ENCODE results near the gene ATG2A. TPM values are rescaled to one million over a fixed set of nuclear protein-coding genes. Genes with fewer than 3 reads are reported as not detected.

The ATG2A gene
- total RNA-seq, 1 experiment from 2014 or later, result 28.8 TPM

- no peaks in the 10 kb centered on the region for H3K9me3 ChIP-seq (ENCODE audit: control insufficient read depth, insufficient read depth, low read depth, low read length)
- no TSS peak for BruUV-seq (replicated peaks)
- H3K36me3 ChIP-seq (ENCODE audit: control insufficient read depth, insufficient read depth, low read length), result no peaks in the 10 kb centered on the region
- ATAC-seq (no peak), DNase-seq (ENCODE audit: low read depth, low spot score) (no peak)
- peaks cover 19% of the 10 kb centered on the region for H3K4me1 ChIP-seq (ENCODE audit: control insufficient read depth, insufficient read depth, low read length)
- H3K27me3 ChIP-seq (ENCODE audit: control insufficient read depth, insufficient read depth, low read length), result no peaks in the 10 kb centered on the region
- no peak for TF ChIP-seq TCF7L2 (IDR thresholded peaks at IDR 0.05; ENCODE audit: low read depth, low read length)
- TF ChIP-seq REST (IDR thresholded peaks at IDR 0.05; ENCODE audit: insufficient read depth in 1 of 2, low read depth in 2 of 2, low read length in 1 of 2), result no peak
- peak overlapping the region; percentile 85 for H3K27ac ChIP-seq (ENCODE audit: low read length)
- ChIA-PET POLR2A (interaction anchor here (1.4 kb wide), 1 partner anchor 18 kb away, joined by 3 read pairs; no protein-coding TSS in a partner anchor), CTCF (interaction anchor here (0.5 to 1.4 kb wide), 16 partner anchors 9 to 108 kb away, joined by 3 to 17 read pairs (median 4); partner anchors contain the start of genes ATG2A, BATF2 and EHD1)
- intact Hi-C loops (cut with micrococcal nuclease; ENCODE audit: unreplicated experiment) (no loop called here), in situ Hi-C loops (cut with HindIII; ENCODE audit: low pct_unique_long_range_greater_than_20kb, low sequenced_read_pairs) (no loop called here)
- peak overlapping the region; percentile 37 to 56 for H3K4me3 ChIP-seq (ENCODE audit: low read depth in 2 of 2, low read length in 2 of 2)
These were observed 28.6 kb downstream of the ATG2A start for GRCh38 chr11:64888406-64888728.

- Histone ChIP-seq H3K4me3 (ENCODE audit: low read depth in 2 of 2, low read length in 2 of 2) (peak overlapping the region; percentile 37 to 56), H3K9me3 (ENCODE audit: control insufficient read depth, insufficient read depth, low read depth, low read length) (no peaks in the 10 kb centered on the region), H3K4me1 (ENCODE audit: control insufficient read depth, insufficient read depth, low read length) (peaks cover 19% of the 10 kb centered on the region), H3K27me3 (ENCODE audit: control insufficient read depth, insufficient read depth, low read length) (no peaks in the 10 kb centered on the region), H3K27ac (ENCODE audit: low read length) (peak overlapping the region; percentile 85), H3K36me3 (ENCODE audit: control insufficient read depth, insufficient read depth, low read length) (no peaks in the 10 kb centered on the region)
- BruUV-seq (replicated peaks), result no TSS peak
- peak; percentile 92 for ATAC-seq
- in situ Hi-C loops (cut with HindIII; ENCODE audit: low pct_unique_long_range_greater_than_20kb, low sequenced_read_pairs), result no loop called here
- ChIA-PET CTCF (interaction anchor here (0.5 to 1.4 kb wide), 16 partner anchors 9 to 108 kb away, joined by 3 to 17 read pairs (median 4); partner anchors contain the start of genes ATG2A, BATF2 and EHD1), POLR2A (interaction anchor here (1.4 kb wide), 1 partner anchor 19 kb away, joined by 3 read pairs; no protein-coding TSS in a partner anchor)
- intact Hi-C loops (cut with micrococcal nuclease; ENCODE audit: unreplicated experiment), result no loop called here
- no peak for DNase-seq (ENCODE audit: low read depth, low spot score)
- TF ChIP-seq TCF7L2 (IDR thresholded peaks at IDR 0.05; ENCODE audit: low read depth, low read length) (no peak), POLR2AphosphoS5 (IDR thresholded peaks at IDR 0.05; ENCODE audit: low read depth, low read length) (peak; percentile 50), REST (IDR thresholded peaks at IDR 0.05; ENCODE audit: insufficient read depth in 1 of 2, low read depth in 2 of 2, low read length in 1 of 2) (0 out of 4 replicates have a peak, but pooled peaks of 1 of the 2 experiments have one; percentile 48), SIN3A (IDR thresholded peaks at IDR 0.05; ENCODE audit: borderline replicate concordance, insufficient read depth, low read depth, low read length) (no peak)
- TF ChIP-seq, protein P1, sequence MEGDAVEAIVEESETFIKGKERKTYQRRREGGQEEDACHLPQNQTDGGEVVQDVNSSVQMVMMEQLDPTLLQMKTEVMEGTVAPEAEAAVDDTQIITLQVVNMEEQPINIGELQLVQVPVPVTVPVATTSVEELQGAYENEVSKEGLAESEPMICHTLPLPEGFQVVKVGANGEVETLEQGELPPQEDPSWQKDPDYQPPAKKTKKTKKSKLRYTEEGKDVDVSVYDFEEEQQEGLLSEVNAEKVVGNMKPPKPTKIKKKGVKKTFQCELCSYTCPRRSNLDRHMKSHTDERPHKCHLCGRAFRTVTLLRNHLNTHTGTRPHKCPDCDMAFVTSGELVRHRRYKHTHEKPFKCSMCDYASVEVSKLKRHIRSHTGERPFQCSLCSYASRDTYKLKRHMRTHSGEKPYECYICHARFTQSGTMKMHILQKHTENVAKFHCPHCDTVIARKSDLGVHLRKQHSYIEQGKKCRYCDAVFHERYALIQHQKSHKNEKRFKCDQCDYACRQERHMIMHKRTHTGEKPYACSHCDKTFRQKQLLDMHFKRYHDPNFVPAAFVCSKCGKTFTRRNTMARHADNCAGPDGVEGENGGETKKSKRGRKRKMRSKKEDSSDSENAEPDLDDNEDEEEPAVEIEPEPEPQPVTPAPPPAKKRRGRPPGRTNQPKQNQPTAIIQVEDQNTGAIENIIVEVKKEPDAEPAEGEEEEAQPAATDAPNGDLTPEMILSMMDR (IDR thresholded peaks at IDR 0.05), result peak; percentile 100
These were observed 29.1 kb downstream of the ATG2A start for GRCh38 chr11:64887757-64888405.

Data from Panc1 (cell line).